HG03175 (cell line): ENCODE measurements around the gene TTC9.
A peak's percentile ranks its signal among the peaks of the same experiment; 100 is the strongest.

ENCODE experiments used
- ATAC-seq: cut with Tn5 transposase; IDR thresholded peaks from one replicate; pipeline ENCODE4 v1.9.1; 2021; ENCODE audit warnings: mild to moderate bottlenecking, moderate library complexity; ENCODE audit not compliant: unreplicated experiment

TTC9 gene

DNA sequence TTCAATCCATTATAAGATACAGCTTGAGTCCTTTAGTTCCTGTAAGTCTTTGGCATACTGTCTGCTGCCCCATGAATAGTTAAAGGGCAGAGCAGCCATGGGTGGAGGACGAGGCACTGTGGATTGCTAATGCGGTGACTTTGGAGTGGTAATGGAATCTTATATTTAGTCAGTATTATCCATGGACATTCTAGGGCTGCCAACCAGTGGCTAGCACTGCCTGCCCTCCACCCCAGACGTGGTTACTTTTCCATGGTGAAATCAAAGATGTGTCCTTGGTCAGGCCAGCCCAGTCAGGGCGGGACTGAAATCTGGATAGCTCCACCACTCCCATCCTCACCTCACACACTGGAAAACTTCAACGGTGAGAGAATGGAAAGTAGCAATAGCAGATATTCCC is 2.3 kb downstream of the TTC9 start:
- ATAC-seq = no peak

DNA sequence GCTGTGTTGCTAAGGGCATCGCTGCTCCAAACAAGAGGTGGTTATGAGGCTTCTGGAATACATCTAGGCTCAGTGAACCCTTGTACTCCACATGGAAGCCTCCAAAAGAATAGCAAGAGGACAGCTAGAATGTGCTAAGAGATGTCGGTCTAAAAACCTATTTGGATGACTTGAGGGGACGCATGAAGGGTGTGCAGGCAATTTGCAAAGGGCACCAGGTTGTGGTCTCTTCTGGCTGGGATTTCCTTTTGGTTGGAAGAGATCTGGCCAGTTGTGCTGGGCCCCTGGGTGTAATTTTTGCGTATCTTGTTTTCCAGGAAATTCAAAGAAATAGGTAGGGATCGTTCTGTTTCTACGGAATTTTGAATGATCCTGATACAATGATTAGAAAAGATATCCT is 4.2 kb downstream of the TTC9 start:
- no peak for ATAC-seq

- ATAC-seq = no peak
Measured at GRCh38 chr14:70646705-70647104, 5.0 kb downstream of the TTC9 start.

- no peak for ATAC-seq
Measured at GRCh38 chr14:70648346-70648745, 6.6 kb downstream of the TTC9 start.

GRCh38 chr14:70649803-70650202 is 8.1 kb downstream of the TTC9 start:
- ATAC-seq = no peak

DNA sequence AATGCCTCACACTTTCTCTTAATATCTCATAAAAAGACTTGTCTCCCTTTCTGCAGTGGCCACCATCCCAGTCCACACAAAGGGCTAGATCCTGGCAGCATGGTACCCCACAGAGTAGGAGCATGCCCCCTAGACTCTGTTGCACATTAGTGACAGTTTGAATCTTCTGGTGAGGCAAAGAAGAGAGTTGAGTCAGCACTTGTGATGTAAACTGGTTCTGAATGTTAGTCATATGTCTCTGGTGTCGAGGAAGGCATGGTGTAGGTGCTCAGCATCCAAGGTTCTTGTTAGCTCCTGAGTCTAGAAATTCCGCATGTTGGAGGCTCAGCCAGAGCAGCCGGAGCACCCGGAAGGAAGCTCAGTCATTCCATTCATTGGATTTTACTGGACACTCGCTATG is 9.8 kb downstream of the TTC9 start:
- ATAC-seq = no peak

GRCh38 chr14:70652871-70653270 is 11.2 kb downstream of the TTC9 start:
- no peak for ATAC-seq

- ATAC-seq = no peak
Measured at GRCh38 chr14:70653662-70654061, 11.9 kb downstream of the TTC9 start.

DNA sequence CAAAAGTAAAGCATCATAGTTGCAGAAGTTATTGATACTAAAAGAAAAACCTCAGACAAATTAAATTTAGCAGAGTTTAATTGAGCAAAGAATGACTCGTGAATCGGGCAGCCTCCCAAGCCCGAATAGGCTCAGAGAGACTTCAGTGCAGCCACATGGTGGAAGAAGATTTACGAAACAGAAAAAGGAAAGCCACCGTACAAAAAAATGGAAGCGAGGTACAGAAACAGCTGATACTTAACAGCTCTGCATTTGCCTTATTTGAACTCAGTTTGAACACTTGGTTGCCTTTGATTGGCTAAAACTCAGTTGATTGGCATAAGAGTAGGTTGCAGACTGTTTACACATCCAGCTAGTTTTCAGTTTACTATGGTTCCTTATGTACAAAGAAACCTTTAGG is 12.9 kb downstream of the TTC9 start:
- ATAC-seq = no peak

GRCh38 chr14:70655110-70655826 is 13.6 kb downstream of the TTC9 start:
- ATAC-seq = peak; percentile 73

DNA sequence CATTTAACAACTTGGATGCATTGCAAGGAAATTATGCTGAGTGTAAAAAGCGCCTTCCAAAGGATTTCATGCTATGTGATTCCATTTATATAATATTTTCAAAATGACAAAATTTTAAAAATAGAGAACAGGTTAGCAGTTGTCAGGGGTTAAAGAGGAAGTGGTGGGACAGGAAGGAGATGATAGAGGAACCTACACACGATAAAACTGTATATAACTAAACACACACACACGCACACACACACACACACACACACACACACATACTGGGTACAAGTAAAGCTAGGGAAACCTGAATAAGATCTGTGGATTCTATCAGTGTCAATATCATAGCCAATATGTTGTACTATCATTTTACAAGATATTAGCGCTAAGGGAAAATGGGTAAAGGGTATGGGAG is 17.2 kb downstream of the TTC9 start:
- ATAC-seq = no peak

- no peak for ATAC-seq
Measured at GRCh38 chr14:70660967-70661893, 19.5 kb downstream of the TTC9 start.

DNA sequence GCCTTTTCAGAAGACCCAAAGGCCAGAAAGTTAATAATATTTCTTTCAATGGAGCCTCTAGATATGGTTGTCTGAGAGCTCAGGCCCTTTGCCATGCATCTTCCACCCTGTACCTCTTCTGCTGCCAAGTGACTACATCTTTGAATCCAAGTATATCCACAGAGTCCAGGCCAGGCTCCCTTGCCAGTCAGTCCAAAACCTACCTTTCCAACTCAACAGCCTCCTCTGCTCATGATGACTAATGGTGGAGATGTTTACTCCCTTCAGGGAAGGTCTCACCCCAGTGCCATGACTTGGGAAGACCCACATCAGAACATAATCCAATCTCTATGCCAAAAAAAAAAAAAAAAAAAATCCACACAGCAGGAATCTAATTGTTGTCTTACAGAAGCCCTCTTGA is 20.4 kb downstream of the TTC9 start:
- no peak for ATAC-seq

DNA sequence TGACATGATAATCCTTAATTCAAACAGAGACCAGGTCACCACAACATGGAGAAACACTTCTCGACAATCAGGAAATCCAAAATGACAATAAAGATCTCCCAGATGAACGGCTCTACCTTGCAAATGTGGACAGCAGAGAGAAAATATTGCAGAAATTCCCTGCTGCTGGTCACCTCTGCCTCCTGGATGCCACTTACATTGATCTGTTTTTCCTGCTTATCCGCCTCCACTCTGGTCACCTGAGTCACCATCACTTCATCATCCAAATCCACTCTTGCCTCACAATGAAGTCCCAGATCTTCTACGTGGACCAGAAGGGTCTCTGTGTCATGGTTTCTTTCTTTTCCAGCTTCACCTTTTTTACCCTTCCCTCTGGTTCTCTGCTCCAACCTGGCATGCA is 21.1 kb downstream of the TTC9 start:
- ATAC-seq = no peak

GRCh38 chr14:70663707-70664179 is 22.0 kb downstream of the TTC9 start:
- ATAC-seq = peak; percentile 42

GRCh38 chr14:70664698-70665447 is 23.2 kb downstream of the TTC9 start:
- peak; percentile 11 for ATAC-seq

DNA sequence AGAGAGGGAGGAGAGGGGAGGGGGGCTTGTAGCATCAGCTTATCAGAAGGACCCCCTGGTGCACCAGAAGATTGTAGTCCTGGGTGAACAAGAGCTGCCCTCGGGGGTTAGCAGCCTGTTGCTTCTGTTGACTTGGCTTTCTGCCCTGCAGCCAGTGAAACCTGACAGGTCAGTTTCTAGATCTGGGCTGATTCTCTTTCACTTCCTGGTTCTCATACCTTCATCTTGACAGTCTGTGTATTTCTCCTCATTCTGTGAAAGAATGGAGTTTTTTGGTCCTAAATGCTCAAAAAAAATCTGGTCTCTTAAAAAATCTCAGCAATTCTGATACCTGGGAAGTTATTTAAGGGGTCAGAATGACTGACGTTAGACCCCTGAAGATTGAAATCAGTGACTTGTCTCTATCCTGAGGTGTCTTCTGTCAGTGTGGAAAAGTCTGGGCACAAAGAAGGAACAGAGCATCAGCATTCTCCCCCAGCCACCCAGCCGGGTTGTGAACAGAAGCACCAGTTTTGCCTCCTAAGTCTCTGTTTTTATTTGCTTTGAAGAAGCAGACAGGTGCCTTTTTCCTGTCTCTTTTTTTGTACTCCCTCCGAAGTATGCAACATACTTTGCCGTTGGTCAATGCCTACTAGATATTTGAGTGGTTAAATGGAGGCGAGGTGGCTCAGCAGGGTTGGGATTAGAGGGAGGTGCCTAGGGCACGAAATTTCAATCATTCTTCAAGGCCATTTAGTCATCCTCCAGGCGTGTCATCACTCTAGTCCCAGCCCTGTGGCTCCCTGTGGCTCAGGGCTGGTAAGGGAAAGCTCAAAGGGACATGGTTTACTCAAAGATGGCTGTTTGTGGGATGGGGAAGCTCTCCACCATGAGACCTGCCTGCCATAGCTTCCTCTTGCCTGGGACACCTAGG is 24.0 kb downstream of the TTC9 start:
- peak; percentile 46 for ATAC-seq

- no peak for ATAC-seq
Measured at GRCh38 chr14:70666361-70666686, 24.6 kb downstream of the TTC9 start.

DNA sequence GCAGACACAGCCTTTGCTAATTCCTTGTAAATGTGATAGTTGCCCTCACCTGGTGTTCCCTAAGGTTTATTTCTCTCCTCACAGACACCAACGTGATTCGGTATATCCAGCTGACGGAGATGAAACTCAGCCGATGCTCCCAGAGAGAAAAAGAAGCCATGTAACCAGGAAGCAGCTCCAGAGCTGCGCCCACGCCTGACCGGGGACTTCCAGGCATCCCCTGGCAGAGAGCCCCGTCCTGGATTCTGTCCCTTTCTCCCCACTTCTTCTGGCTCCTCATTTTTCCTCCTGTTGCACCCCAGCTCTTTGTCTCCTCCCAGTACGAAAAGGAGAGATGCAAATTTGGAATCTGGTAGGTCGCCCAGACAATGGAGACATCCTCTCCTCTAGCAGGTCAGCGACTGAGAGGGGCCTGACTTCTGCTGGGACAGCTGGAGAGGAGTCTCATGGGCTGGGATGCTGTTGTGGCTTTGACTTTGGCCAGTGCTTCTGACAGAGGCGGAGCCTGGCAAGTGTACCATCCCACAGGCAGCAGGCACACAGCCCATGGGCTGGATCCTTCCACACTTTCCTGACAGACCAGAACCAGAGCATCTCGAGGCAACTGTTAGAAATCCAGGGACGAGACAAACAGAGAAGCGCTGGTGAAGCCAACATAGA is 29.4 kb downstream of the TTC9 start:
- ATAC-seq = no peak
